HCT116 (cell line): ENCODE data around the gene SELENOW. TPM values are rescaled to one million over a fixed set of nuclear protein-coding genes. Genes with fewer than 3 reads are reported as not detected.

Experiments
- ATAC-seq: fragments of 200-7000 bp; cut with Tn5 transposase; 2 replicates; pipeline ENCODE4 v1.9.1; 2020; ENCODE audit warnings: mild to moderate bottlenecking, moderate library complexity
- BruUV-seq: library from RNA; stranded (reverse); fragments of 400-500 nt; replicated peaks from 2 replicates; lab custom pipeline; 2021; lab: Mats Ljungman, UMichigan
- CTCF ChIA-PET: fragments of 300-600 bp; sonication (Branson Sonifier 250); formaldehyde crosslinking; loops from one replicate; lab custom pipeline; 2021; ENCODE audit warnings: antibody characterized with exemption; lab: Charles Lee
- POLR2A ChIA-PET: fragments of 300-600, 350-600 bp; sonication (Branson Sonifier 250); formaldehyde crosslinking; loops from one replicate; lab custom pipeline; 2021; ENCODE audit warnings: antibody characterized with exemption; lab: Charles Lee
- RAD21 ChIA-PET, 2 experiments: fragments of 300-600 bp; sonication (Branson Sonifier 250); formaldehyde crosslinking; loops; one replicate each; lab custom pipeline; 2023; ENCODE audit warnings: low total read pairs in 2 of 2; ENCODE audit not compliant: uncharacterized antibody in 2 of 2, unreplicated experiment in 2 of 2, low non-redundant PET in 1 of 2; lab: Charles Lee
- DNase-seq: peaks from one replicate; pipeline ENCODE4 v3.0.0-alpha.2; 2010; ENCODE audit warnings: low read depth, low spot score
- H2AFZ ChIP-seq: fragments of 200-600 bp; shearing (Covaris generic), sonication (generic); 2 replicates; pipeline ENCODE4 v1.6.1; 2017; ENCODE audit warnings: low read depth, mixed run types, mixed read lengths, antibody characterized with exemption, low read length; ENCODE audit not compliant: poor library complexity, severe bottlenecking
- H3K27ac ChIP-seq: 2 replicates; pipeline ENCODE4 v1.5.1; 2012; ENCODE audit warnings: low read depth, low read length
- H3K27me3 ChIP-seq: fragments of 200-600 bp; sonication (generic); 2 replicates; pipeline ENCODE4 v1.6.1; 2016; ENCODE audit warnings: mixed run types, low read length, mixed read lengths; ENCODE audit not compliant: insufficient read depth
- H3K36me3 ChIP-seq, 2 experiments: fragments of 200-500 bp in 1 of 2; fragments of 200-600 bp in 1 of 2; sonication (Bioruptor generic) in 1 of 2; sonication (generic) in 1 of 2; 2 replicates each; pipeline versions ENCODE4 v1.5.1 to v1.6.1; 2014 to 2016; ENCODE audit warnings: low read length in 2 of 2, inconsistent platforms in 1 of 2, mixed read lengths in 1 of 2, mixed run types in 1 of 2; ENCODE audit not compliant: insufficient read depth in 2 of 2, control insufficient read depth in 1 of 2
- H3K4me1 ChIP-seq, 2 experiments: fragments of 200-600 bp in 1 of 2; sonication (generic) in 1 of 2; 2 replicates each; pipeline versions ENCODE4 v1.5.1 to v1.6.1; 2012 to 2017; ENCODE audit warnings: low read length in 2 of 2, inconsistent platforms in 1 of 2, mild to moderate bottlenecking in 1 of 2, mixed read lengths in 1 of 2, mixed run types in 1 of 2, moderate library complexity in 1 of 2; ENCODE audit not compliant: insufficient read depth in 2 of 2, control insufficient read depth in 1 of 2
- H3K4me2 ChIP-seq: fragments of 200-600 bp; sonication (generic); 2 replicates; pipeline ENCODE4 v1.6.1; 2017; ENCODE audit warnings: mixed run types, low read length, mixed read lengths
- H3K4me3 ChIP-seq, 2 experiments: fragments of 200-600 bp in 1 of 2; sonication (generic) in 1 of 2; replicated peaks in 1 of 2; 2 replicates each; pipeline ENCODE4 v1.5.1; 2011 to 2016; ENCODE audit warnings: low read length in 2 of 2, control low read depth in 1 of 2, low read depth in 1 of 2, mild to moderate bottlenecking in 1 of 2, mixed read lengths in 1 of 2, mixed run types in 1 of 2
- H3K79me2 ChIP-seq: fragments of 200-600 bp; sonication (generic); 2 replicates; pipeline ENCODE4 v1.6.1; 2017; ENCODE audit warnings: mild to moderate bottlenecking, mixed run types, low read length, moderate library complexity, mixed read lengths; ENCODE audit not compliant: insufficient read depth
- H3K9ac ChIP-seq: fragments of 200-600 bp; sonication (generic); 2 replicates; pipeline ENCODE4 v1.6.1; 2016; ENCODE audit warnings: low read length, mixed read lengths
- H3K9me2 ChIP-seq: fragments of 200-600 bp; sonication (generic), shearing (Covaris generic); 2 replicates; pipeline ENCODE4 v1.6.1; 2017; ENCODE audit warnings: mixed run types, mild to moderate bottlenecking, moderate library complexity; ENCODE audit not compliant: insufficient read depth
- H3K9me3 ChIP-seq, 2 experiments: fragments of 200-500 bp in 1 of 2; fragments of 200-600 bp in 1 of 2; sonication (Bioruptor generic) in 1 of 2; sonication (generic) in 1 of 2; 2 replicates each; pipeline ENCODE4 v1.6.1; 2014 to 2017; ENCODE audit warnings: low read length in 2 of 2, mixed read lengths in 2 of 2, inconsistent platforms in 1 of 2, low read depth in 1 of 2, mild to moderate bottlenecking in 1 of 2, mixed run types in 1 of 2, moderate library complexity in 1 of 2; ENCODE audit not compliant: control insufficient read depth in 1 of 2, insufficient read depth in 1 of 2
- H4K20me1 ChIP-seq: fragments of 200-600 bp; sonication (generic), shearing (Covaris generic); 2 replicates; pipeline ENCODE4 v1.6.1; 2017; ENCODE audit warnings: mixed run types, mild to moderate bottlenecking, moderate library complexity; ENCODE audit not compliant: insufficient read depth
- CTCF ChIP-seq, 3 experiments: fragments of 200-600 bp in 1 of 3; sonication (generic) in 1 of 3; IDR thresholded peaks in 2 of 3; conservative IDR thresholded peaks in 1 of 3; 2 replicates each; pipeline ENCODE4 v1.5.1; 2012 to 2017; ENCODE audit warnings: low read depth in 2 of 3, low read length in 2 of 3, antibody characterized with exemption in 1 of 3, borderline replicate concordance in 1 of 3, control low read depth in 1 of 3, mild to moderate bottlenecking in 1 of 3, mixed read lengths in 1 of 3, mixed run types in 1 of 3, moderate library complexity in 1 of 3; ENCODE audit not compliant: insufficient read depth in 1 of 3
- EGR1 ChIP-seq: IDR thresholded peaks from 2 replicates; pipeline ENCODE4 v1.6.1; 2012; ENCODE audit warnings: low read depth
- FOSL1 ChIP-seq: IDR thresholded peaks from 2 replicates; pipeline ENCODE4 v1.6.1; 2012; ENCODE audit warnings: low read depth
- JUND ChIP-seq: IDR thresholded peaks from 2 replicates; pipeline ENCODE4 v1.6.1; 2012
- MAX ChIP-seq: IDR thresholded peaks from 2 replicates; pipeline ENCODE4 v1.6.1; 2012
- POLR2AphosphoS5 ChIP-seq: IDR thresholded peaks from 2 replicates; pipeline ENCODE4 v1.6.1; 2011; ENCODE audit warnings: mild to moderate bottlenecking, low read depth, low read length, moderate library complexity
- SIN3A ChIP-seq: IDR thresholded peaks from 2 replicates; pipeline ENCODE4 v1.6.1; 2012; ENCODE audit warnings: low read depth
- SP1 ChIP-seq: IDR thresholded peaks from 2 replicates; pipeline ENCODE4 v1.6.1; 2012; ENCODE audit warnings: low read depth
- TCF7L2 ChIP-seq: IDR thresholded peaks from 2 replicates; pipeline ENCODE4 v1.7.0; 2011; ENCODE audit warnings: borderline replicate concordance, inconsistent platforms; ENCODE audit not compliant: insufficient read depth, insufficient read length; ENCODE audit errors: extremely low read depth
- YY1 ChIP-seq: IDR thresholded peaks from 2 replicates; pipeline ENCODE4 v1.6.1; 2011; ENCODE audit warnings: low read length, low read depth, moderate library complexity, mild to moderate bottlenecking; ENCODE audit not compliant: insufficient replicate concordance; ENCODE audit errors: extremely low read depth
- ZBTB33 ChIP-seq: IDR thresholded peaks from 2 replicates; pipeline ENCODE4 v1.6.1; 2011; ENCODE audit warnings: mild to moderate bottlenecking, low read length, moderate library complexity; ENCODE audit not compliant: insufficient replicate concordance; ENCODE audit errors: extremely low read depth
- intact Hi-C: fragments of 100-400 bp; cut with micrococcal nuclease; formaldehyde crosslinking; loops from 2 replicates; pipeline ENCODE4 v1.10.0; 2022
- total RNA-seq: library from RNA; stranded (reverse); gene quantifications from one replicate; pipeline ENCODE4 v1.2.1, GENCODE V29; 2021; ENCODE audit not compliant: unreplicated experiment

The SELENOW gene
- total RNA-seq, 1 experiment from 2014 or later = 181 TPM

- TF ChIP-seq TCF7L2 (peak; percentile 33), SP1 (peak; percentile 91), CTCF (IDR thresholded peaks at IDR 0.05 in 2 of 3, conservative IDR thresholded peaks at IDR 0.05 in 1 of 3; ENCODE audit: borderline replicate concordance in 1 of 3, insufficient read depth in 1 of 3, low read depth in 2 of 3, low read length in 2 of 3) (no peak), MAX (peak; percentile 67)
Observed at GRCh38 chr19:47778049-47778953, at the start of gene SELENOW (continued).

- no peaks in the 10 kb centered on the region for H3K9me2 ChIP-seq
- ChIA-PET RAD21 (interaction anchor here (0.5 to 1.0 kb wide), 2 partner anchors 17 to 91 kb away, joined by 3 to 5 read pairs; no protein-coding TSS in a partner anchor), POLR2A (interaction anchor here (0.6 to 1.3 kb wide), 3 partner anchors 8 to 16 kb away, joined by 3 to 5 read pairs (median 4); partner anchors contain the start of gene EHD2), CTCF (interaction anchor here (0.9 to 9.2 kb wide), 4 partner anchors 17 to 293 kb away, joined by 3 to 62 read pairs (median 6); partner anchors contain the start of gene EHD2)
- peaks cover 2 to 18% of the 10 kb centered on the region in 2 experiments; a peak in 3 of 4 replicates for H3K36me3 ChIP-seq
- peaks cover 35 to 62% of the 10 kb centered on the region in 2 experiments for H3K4me1 ChIP-seq
- DNase-seq (peak; percentile 79), ATAC-seq (peak; percentile 83)
- peaks cover 8% of the 10 kb centered on the region for H3K79me2 ChIP-seq
- no peaks in the 10 kb centered on the region for H3K27me3 ChIP-seq
- intact Hi-C loops = loop anchor here (2.0 kb wide), 1 partner anchor 13 kb away; no protein-coding TSS in a partner anchor
- no TSS peak for BruUV-seq
- TF ChIP-seq SP1 (peak; percentile 74), ZBTB33 (no peak), EGR1 (peak; percentile 54), SIN3A (peak; percentile 47; the same call in 1 of the 2 replicates), FOSL1 (peak; percentile 75), POLR2AphosphoS5 (peak; percentile 55), JUND (peak; percentile 80), YY1 (no peak)
- H3K4me3 ChIP-seq = peak overlapping the region; percentile 49 to 58
- no peaks in the 10 kb centered on the region for H3K9me3 ChIP-seq
- H4K20me1 ChIP-seq = no peaks in the 10 kb centered on the region
- peak overlapping the region; percentile 88 for H3K4me2 ChIP-seq
- no peak overlapping the region for H2AFZ ChIP-seq
- H3K9ac ChIP-seq = peak overlapping the region; percentile 74
- peak overlapping the region; percentile 98 for H3K27ac ChIP-seq
Observed at GRCh38 chr19:47729468-47729798, 49.1 kb upstream of the SELENOW start.
